ENCODE results near the gene SCN5A. TPM values are rescaled to one million over a fixed set of nuclear protein-coding genes. Genes with fewer than 3 reads are reported as not detected.

SCN5A gene
- total and polyA plus RNA-seq, 2 of the 4 experiments (the other 2 are of a cell fraction) = 1.9 to 2.0 TPM

GRCh38 chr3:38565339-38566214 lies 83.9 kb downstream of the SCN5A start:
- H3K14ac ChIP-seq (replicated peaks; ENCODE audit: low read depth, low read length) = no peak overlapping the region

More at GRCh38 chr3:38565339-38566214, 83.9 kb downstream of the SCN5A start:
- Histone ChIP-seq H3K56ac (ENCODE audit: extremely low read depth, insufficient read depth, low read length) (no peak overlapping the region), H2BK20ac (ENCODE audit: low read depth, low read length) (no peak overlapping the region), H3K4me2 (ENCODE audit: low read depth, low read length) (no peak overlapping the region), H2AK9ac (replicated peaks; ENCODE audit: low read depth, low read length, poor library complexity) (no peak overlapping the region), H2BK15ac (ENCODE audit: low read depth, low read length) (no peak overlapping the region), H3K79me1 (ENCODE audit: low read depth in 1 of 2, low read length in 2 of 2) (no peaks in the 10 kb centered on the region), H3K23ac (ENCODE audit: low read depth, low read length) (no peak overlapping the region), H4K5ac (ENCODE audit: low read depth, low read length) (no peak overlapping the region), H3K9ac (ENCODE audit: low read depth, low read length) (no peak overlapping the region), H3K36me3 (ENCODE audit: control insufficient read depth, insufficient read depth, low read length) (no peaks in the 10 kb centered on the region), H4K20me1 (ENCODE audit: insufficient read depth, low read length) (no peaks in the 10 kb centered on the region), H4K91ac (ENCODE audit: insufficient read depth, low read depth, low read length) (no peak overlapping the region), H3K27ac (ENCODE audit: insufficient read depth, low read length) (no peak overlapping the region), H2BK120ac (ENCODE audit: low read depth, low read length) (no peak overlapping the region), H3K27me3 (ENCODE audit: control insufficient read depth, insufficient read depth, low read length) (no peaks in the 10 kb centered on the region), H3K4me1 (ENCODE audit: control insufficient read depth, insufficient read depth, low read length) (no peaks in the 10 kb centered on the region), H2AK5ac (ENCODE audit: low read depth, low read length) (no peak overlapping the region), H2AFZ (replicated peaks; ENCODE audit: low read length, poor library complexity) (no peak overlapping the region), H3K9me1 (ENCODE audit: insufficient read depth, low read length) (no peaks in the 10 kb centered on the region), H3K4me3 (ENCODE audit: insufficient read depth, low read depth, low read length) (no peak overlapping the region), H3K9me3 (ENCODE audit: control insufficient read depth, insufficient read depth, low read length) (no peaks in the 10 kb centered on the region), H3K4ac (ENCODE audit: low read depth, low read length) (no peak overlapping the region), H2BK5ac (ENCODE audit: low read depth, low read length, poor library complexity, severe bottlenecking) (no peak overlapping the region), H3K18ac (ENCODE audit: low read depth, low read length) (no peak overlapping the region), H4K8ac (ENCODE audit: low read depth in 2 of 2, low read length in 2 of 2) (no peak overlapping the region)
- dilution Hi-C loops (cut with HindIII; ENCODE audit: low sequenced_read_pairs, unreplicated experiment) (no loop called here), in situ Hi-C loops (cut with MboI; ENCODE audit: low sequenced_read_pairs) (no loop called here), intact Hi-C loops (cut with micrococcal nuclease) (no loop called here)
- ChIA-PET POLR2A (ENCODE audit: unreplicated experiment) (no interaction called here), CTCF (no interaction called here)
- DNase-seq (no peak), ATAC-seq (ENCODE audit: low read depth) (no peak)
- WGBS, 2 experiments (ENCODE audit: extremely low coverage in 2 of 2, insufficient read length in 1 of 2) = 83% methylated on average over 2 of the region's 13 CpGs; no CpG with 5 or more reads in 1 of the 2 experiments
- no TSS peak for BruUV-seq (replicated peaks)
- TF ChIP-seq RFX5 (IDR thresholded peaks at IDR 0.05; ENCODE audit: low read depth, low read length) (no peak), CTCF (conservative IDR thresholded peaks at IDR 0.05; ENCODE audit: low read depth, low read length) (no peak), CEBPB (IDR thresholded peaks at IDR 0.05; ENCODE audit: low read depth, low read length) (no peak), RCOR1 (IDR thresholded peaks at IDR 0.05; ENCODE audit: insufficient replicate concordance, low read length) (no peak), MXI1 (IDR thresholded peaks at IDR 0.05; ENCODE audit: borderline replicate concordance, low read depth, low read length) (no peak), MAZ (IDR thresholded peaks at IDR 0.05; ENCODE audit: borderline replicate concordance, low read depth, low read length) (no peak), SMC3 (IDR thresholded peaks at IDR 0.05; ENCODE audit: low read depth, low read length) (no peak), MAFK (IDR thresholded peaks at IDR 0.05; ENCODE audit: low read depth, low read length) (no peak), ELK1 (IDR thresholded peaks at IDR 0.05; ENCODE audit: borderline replicate concordance, low read depth, low read length) (no peak), FOS (IDR thresholded peaks at IDR 0.05; ENCODE audit: low read depth, low read length) (no peak), BHLHE40 (IDR thresholded peaks at IDR 0.05; ENCODE audit: low read depth, low read length) (no peak)

Data from IMR-90 (cell line).